ENCODE results near the gene TESMIN.

GRCh38 chr11:68780829-68781228, 29.5 kb upstream of the TESMIN start:
- TF ChIP-seq EZH2 (IDR thresholded peaks at IDR 0.05; ENCODE audit: low read length) (no peak), CTCF (optimal IDR thresholded peaks at IDR 0.05 in 1 of 3, IDR thresholded peaks at IDR 0.05 in 1 of 3, conservative IDR thresholded peaks at IDR 0.05 in 1 of 3; ENCODE audit: extremely low read depth in 1 of 3, insufficient read depth in 2 of 3, low read length in 3 of 3) (no peak)
